HCT116 (cell line): ENCODE results near the gene DIP2C. TPM values are rescaled to one million over a fixed set of nuclear protein-coding genes. Genes with fewer than 3 reads are reported as not detected.

Experiments
- ATAC-seq: fragments of 200-7000 bp; cut with Tn5 transposase; 2 replicates; pipeline ENCODE4 v1.9.1; 2020; ENCODE audit warnings: mild to moderate bottlenecking, moderate library complexity
- BruUV-seq: library from RNA; stranded (reverse); fragments of 400-500 nt; replicated peaks from 2 replicates; lab custom pipeline; 2021; lab: Mats Ljungman, UMichigan
- CTCF ChIA-PET: fragments of 300-600 bp; sonication (Branson Sonifier 250); formaldehyde crosslinking; loops from one replicate; lab custom pipeline; 2021; ENCODE audit warnings: antibody characterized with exemption; lab: Charles Lee
- POLR2A ChIA-PET: fragments of 300-600, 350-600 bp; sonication (Branson Sonifier 250); formaldehyde crosslinking; loops from one replicate; lab custom pipeline; 2021; ENCODE audit warnings: antibody characterized with exemption; lab: Charles Lee
- RAD21 ChIA-PET, 2 experiments: fragments of 300-600 bp; sonication (Branson Sonifier 250); formaldehyde crosslinking; loops; one replicate each; lab custom pipeline; 2023; ENCODE audit warnings: low total read pairs in 2 of 2; ENCODE audit not compliant: uncharacterized antibody in 2 of 2, unreplicated experiment in 2 of 2, low non-redundant PET in 1 of 2; lab: Charles Lee
- DNase-seq: peaks from one replicate; pipeline ENCODE4 v3.0.0-alpha.2; 2010; ENCODE audit warnings: low read depth, low spot score
- H2AFZ ChIP-seq: fragments of 200-600 bp; shearing (Covaris generic), sonication (generic); 2 replicates; pipeline ENCODE4 v1.6.1; 2017; ENCODE audit warnings: low read depth, mixed run types, mixed read lengths, antibody characterized with exemption, low read length; ENCODE audit not compliant: poor library complexity, severe bottlenecking
- H3K27ac ChIP-seq: 2 replicates; pipeline ENCODE4 v1.5.1; 2012; ENCODE audit warnings: low read depth, low read length
- H3K27me3 ChIP-seq: fragments of 200-600 bp; sonication (generic); 2 replicates; pipeline ENCODE4 v1.6.1; 2016; ENCODE audit warnings: mixed run types, low read length, mixed read lengths; ENCODE audit not compliant: insufficient read depth
- H3K36me3 ChIP-seq, 2 experiments: fragments of 200-500 bp in 1 of 2; fragments of 200-600 bp in 1 of 2; sonication (Bioruptor generic) in 1 of 2; sonication (generic) in 1 of 2; 2 replicates each; pipeline versions ENCODE4 v1.5.1 to v1.6.1; 2014 to 2016; ENCODE audit warnings: low read length in 2 of 2, inconsistent platforms in 1 of 2, mixed read lengths in 1 of 2, mixed run types in 1 of 2; ENCODE audit not compliant: insufficient read depth in 2 of 2, control insufficient read depth in 1 of 2
- H3K4me1 ChIP-seq, 2 experiments: fragments of 200-600 bp in 1 of 2; sonication (generic) in 1 of 2; 2 replicates each; pipeline versions ENCODE4 v1.5.1 to v1.6.1; 2012 to 2017; ENCODE audit warnings: low read length in 2 of 2, inconsistent platforms in 1 of 2, mild to moderate bottlenecking in 1 of 2, mixed read lengths in 1 of 2, mixed run types in 1 of 2, moderate library complexity in 1 of 2; ENCODE audit not compliant: insufficient read depth in 2 of 2, control insufficient read depth in 1 of 2
- H3K4me2 ChIP-seq: fragments of 200-600 bp; sonication (generic); 2 replicates; pipeline ENCODE4 v1.6.1; 2017; ENCODE audit warnings: mixed run types, low read length, mixed read lengths
- H3K4me3 ChIP-seq, 2 experiments: fragments of 200-600 bp in 1 of 2; sonication (generic) in 1 of 2; replicated peaks in 1 of 2; 2 replicates each; pipeline ENCODE4 v1.5.1; 2011 to 2016; ENCODE audit warnings: low read length in 2 of 2, control low read depth in 1 of 2, low read depth in 1 of 2, mild to moderate bottlenecking in 1 of 2, mixed read lengths in 1 of 2, mixed run types in 1 of 2
- H3K79me2 ChIP-seq: fragments of 200-600 bp; sonication (generic); 2 replicates; pipeline ENCODE4 v1.6.1; 2017; ENCODE audit warnings: mild to moderate bottlenecking, mixed run types, low read length, moderate library complexity, mixed read lengths; ENCODE audit not compliant: insufficient read depth
- H3K9ac ChIP-seq: fragments of 200-600 bp; sonication (generic); 2 replicates; pipeline ENCODE4 v1.6.1; 2016; ENCODE audit warnings: low read length, mixed read lengths
- H3K9me2 ChIP-seq: fragments of 200-600 bp; sonication (generic), shearing (Covaris generic); 2 replicates; pipeline ENCODE4 v1.6.1; 2017; ENCODE audit warnings: mixed run types, mild to moderate bottlenecking, moderate library complexity; ENCODE audit not compliant: insufficient read depth
- H3K9me3 ChIP-seq, 2 experiments: fragments of 200-500 bp in 1 of 2; fragments of 200-600 bp in 1 of 2; sonication (Bioruptor generic) in 1 of 2; sonication (generic) in 1 of 2; 2 replicates each; pipeline ENCODE4 v1.6.1; 2014 to 2017; ENCODE audit warnings: low read length in 2 of 2, mixed read lengths in 2 of 2, inconsistent platforms in 1 of 2, low read depth in 1 of 2, mild to moderate bottlenecking in 1 of 2, mixed run types in 1 of 2, moderate library complexity in 1 of 2; ENCODE audit not compliant: control insufficient read depth in 1 of 2, insufficient read depth in 1 of 2
- H4K20me1 ChIP-seq: fragments of 200-600 bp; sonication (generic), shearing (Covaris generic); 2 replicates; pipeline ENCODE4 v1.6.1; 2017; ENCODE audit warnings: mixed run types, mild to moderate bottlenecking, moderate library complexity; ENCODE audit not compliant: insufficient read depth
- ELF1 ChIP-seq: IDR thresholded peaks from 2 replicates; pipeline ENCODE4 v1.6.1; 2012; ENCODE audit warnings: low read depth, borderline replicate concordance
- EZH2phosphoT487 ChIP-seq: fragments of 200-600 bp; IDR thresholded peaks from 2 replicates; pipeline ENCODE4 v1.6.1; 2018; ENCODE audit warnings: antibody characterized with exemption, borderline replicate concordance
- FOSL1 ChIP-seq: IDR thresholded peaks from 2 replicates; pipeline ENCODE4 v1.6.1; 2012; ENCODE audit warnings: low read depth
- POLR2A ChIP-seq: IDR thresholded peaks from 2 replicates; pipeline ENCODE4 v1.7.0; 2011; ENCODE audit warnings: borderline replicate concordance; ENCODE audit not compliant: insufficient read depth, insufficient read length; ENCODE audit errors: extremely low read depth
- POLR2AphosphoS5 ChIP-seq: IDR thresholded peaks from 2 replicates; pipeline ENCODE4 v1.6.1; 2011; ENCODE audit warnings: mild to moderate bottlenecking, low read depth, low read length, moderate library complexity
- SIN3A ChIP-seq: IDR thresholded peaks from 2 replicates; pipeline ENCODE4 v1.6.1; 2012; ENCODE audit warnings: low read depth
- SP1 ChIP-seq: IDR thresholded peaks from 2 replicates; pipeline ENCODE4 v1.6.1; 2012; ENCODE audit warnings: low read depth
- YY1 ChIP-seq: IDR thresholded peaks from 2 replicates; pipeline ENCODE4 v1.6.1; 2011; ENCODE audit warnings: low read length, low read depth, moderate library complexity, mild to moderate bottlenecking; ENCODE audit not compliant: insufficient replicate concordance; ENCODE audit errors: extremely low read depth
- ZFX ChIP-seq: fragments of 450-650 bp; IDR thresholded peaks from 2 replicates; pipeline ENCODE4 v1.6.1; 2017
- intact Hi-C: fragments of 100-400 bp; cut with micrococcal nuclease; formaldehyde crosslinking; loops from 2 replicates; pipeline ENCODE4 v1.10.0; 2022
- total RNA-seq: library from RNA; stranded (reverse); gene quantifications from one replicate; pipeline ENCODE4 v1.2.1, GENCODE V29; 2021; ENCODE audit not compliant: unreplicated experiment
- TF ChIP-seq, protein P1 (sequence below): IDR thresholded peaks from 2 replicates; pipeline ENCODE4 v1.6.1; 2011; ENCODE audit warnings: mild to moderate bottlenecking, low read length, moderate library complexity; ENCODE audit not compliant: insufficient replicate concordance; ENCODE audit errors: extremely low read depth
- TF ChIP-seq, protein P2 (sequence below): IDR thresholded peaks from 2 replicates; pipeline ENCODE4 v1.6.1; 2012; ENCODE audit warnings: low read depth
- TF ChIP-seq, protein P3 (sequence below): IDR thresholded peaks from 2 replicates; pipeline ENCODE4 v1.6.1; 2012
- TF ChIP-seq, protein P4 (sequence below), 3 experiments: fragments of 200-600 bp in 1 of 3; sonication (generic) in 1 of 3; IDR thresholded peaks in 2 of 3; conservative IDR thresholded peaks in 1 of 3; 2 replicates each; pipeline ENCODE4 v1.5.1; 2012 to 2017; ENCODE audit warnings: low read depth in 2 of 3, low read length in 2 of 3, antibody characterized with exemption in 1 of 3, borderline replicate concordance in 1 of 3, control low read depth in 1 of 3, mild to moderate bottlenecking in 1 of 3, mixed read lengths in 1 of 3, mixed run types in 1 of 3, moderate library complexity in 1 of 3; ENCODE audit not compliant: insufficient read depth in 1 of 3

DIP2C gene
- total RNA-seq, 1 experiment from 2014 or later = 15.4 TPM

DNA sequence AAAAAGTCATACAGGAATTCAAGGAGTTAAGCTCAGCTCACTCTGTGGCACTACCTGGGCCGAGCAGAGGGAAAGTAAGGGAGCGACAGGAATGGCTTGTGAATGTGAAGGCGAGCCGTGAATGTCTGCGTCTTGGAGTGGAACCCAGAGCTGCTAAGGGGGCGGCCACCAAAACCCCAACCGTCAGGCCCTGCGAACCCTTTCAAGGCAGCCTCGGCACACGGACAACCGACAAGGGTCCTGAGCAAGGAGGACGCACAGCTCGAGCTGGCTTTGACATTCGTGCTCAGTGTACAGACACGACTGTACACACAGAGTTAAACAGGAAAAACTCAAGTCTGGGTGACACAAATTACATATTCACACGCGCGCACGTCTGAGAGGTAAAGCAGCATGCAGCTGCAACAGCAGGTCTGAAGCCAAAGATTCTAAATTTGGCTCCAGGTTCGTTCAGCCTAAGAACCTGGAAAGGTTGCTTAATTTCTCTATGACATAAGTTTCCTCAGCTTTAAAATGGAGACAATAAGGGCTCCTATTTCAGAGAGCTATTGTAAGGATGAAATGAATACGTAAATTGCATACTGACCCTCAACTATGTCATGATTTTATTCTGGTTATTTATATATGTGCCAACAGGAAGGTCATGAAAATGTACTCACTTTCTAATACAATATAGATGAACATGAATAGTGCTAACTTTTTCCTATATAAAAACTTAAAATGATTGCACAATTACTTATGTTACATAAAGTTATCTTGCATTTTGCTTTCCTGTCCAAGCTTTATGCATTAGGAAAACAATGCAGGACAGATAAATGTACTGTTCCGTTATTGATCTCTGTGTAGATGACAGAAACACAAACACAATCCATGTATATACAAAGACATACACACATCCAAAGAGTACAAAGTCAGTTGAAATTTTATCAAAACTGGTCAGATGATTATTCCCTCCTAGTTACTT, 361.3 kb downstream of the DIP2C start (continued):
- TF ChIP-seq POLR2AphosphoS5 = no peak

DNA sequence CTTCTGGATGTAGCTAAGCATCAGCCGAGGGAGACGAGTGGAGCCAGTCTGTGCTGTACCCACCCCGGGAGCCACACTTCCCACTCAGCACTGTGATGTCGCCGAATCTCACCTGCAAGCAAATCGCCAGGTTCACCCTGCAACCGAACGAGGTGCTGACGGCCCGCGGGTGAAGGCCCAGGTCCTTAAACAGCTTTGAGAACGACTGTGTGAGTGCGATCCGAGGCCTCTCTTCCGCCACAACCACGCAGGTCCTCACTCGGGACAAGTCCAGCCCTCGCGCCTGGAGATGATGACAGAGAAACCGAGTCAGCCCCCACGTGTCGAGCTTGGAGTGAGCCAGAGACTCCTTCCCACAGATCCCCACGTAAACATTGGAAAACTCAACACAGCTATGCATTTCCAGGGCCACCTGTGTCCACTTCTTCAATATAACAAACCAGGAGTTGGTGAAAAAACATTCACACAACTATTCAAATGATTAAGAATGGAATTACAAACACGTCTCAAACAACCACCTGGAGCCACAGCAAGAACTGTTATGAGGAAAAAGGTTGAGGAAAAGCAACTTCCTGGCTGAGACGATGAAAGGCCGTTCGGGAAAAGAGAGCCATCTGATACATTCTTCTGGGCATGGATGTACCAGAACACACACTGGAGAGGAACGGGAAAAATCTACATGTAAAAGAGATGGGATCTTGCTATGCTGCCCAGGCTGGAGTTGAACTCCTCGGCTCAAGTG, 362.4 kb downstream of the DIP2C start:
- Histone ChIP-seq H3K9me3 (no peaks in the 10 kb centered on the region), H3K27me3 (no peaks in the 10 kb centered on the region), H4K20me1 (no peaks in the 10 kb centered on the region), H2AFZ (no peak overlapping the region), H3K4me3 (no peak overlapping the region), H3K9me2 (no peaks in the 10 kb centered on the region), H3K9ac (no peak overlapping the region), H3K79me2 (no peaks in the 10 kb centered on the region), H3K36me3 (no peaks in the 10 kb centered on the region), H3K27ac (no peak overlapping the region), H3K4me1 (peaks cover 19 to 37% of the 10 kb centered on the region in 2 experiments), H3K4me2 (no peak overlapping the region)
- CTCF ChIA-PET = no interaction called here
- no TSS peak for BruUV-seq
- DNase-seq (no peak), ATAC-seq (no peak)
- intact Hi-C loops = no loop called here
- RAD21 ChIA-PET = no interaction called here
- POLR2A ChIA-PET = no interaction called here
- TF ChIP-seq POLR2A (no peak), EZH2phosphoT487 (no peak), YY1 (no peak), ZFX (no peak), FOSL1 (no peak), SIN3A (no peak), ELF1 (no peak), SP1 (no peak)
- TF ChIP-seq, protein P1, sequence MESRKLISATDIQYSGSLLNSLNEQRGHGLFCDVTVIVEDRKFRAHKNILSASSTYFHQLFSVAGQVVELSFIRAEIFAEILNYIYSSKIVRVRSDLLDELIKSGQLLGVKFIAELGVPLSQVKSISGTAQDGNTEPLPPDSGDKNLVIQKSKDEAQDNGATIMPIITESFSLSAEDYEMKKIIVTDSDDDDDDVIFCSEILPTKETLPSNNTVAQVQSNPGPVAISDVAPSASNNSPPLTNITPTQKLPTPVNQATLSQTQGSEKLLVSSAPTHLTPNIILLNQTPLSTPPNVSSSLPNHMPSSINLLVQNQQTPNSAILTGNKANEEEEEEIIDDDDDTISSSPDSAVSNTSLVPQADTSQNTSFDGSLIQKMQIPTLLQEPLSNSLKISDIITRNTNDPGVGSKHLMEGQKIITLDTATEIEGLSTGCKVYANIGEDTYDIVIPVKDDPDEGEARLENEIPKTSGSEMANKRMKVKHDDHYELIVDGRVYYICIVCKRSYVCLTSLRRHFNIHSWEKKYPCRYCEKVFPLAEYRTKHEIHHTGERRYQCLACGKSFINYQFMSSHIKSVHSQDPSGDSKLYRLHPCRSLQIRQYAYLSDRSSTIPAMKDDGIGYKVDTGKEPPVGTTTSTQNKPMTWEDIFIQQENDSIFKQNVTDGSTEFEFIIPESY = no peak
- TF ChIP-seq, protein P2, sequence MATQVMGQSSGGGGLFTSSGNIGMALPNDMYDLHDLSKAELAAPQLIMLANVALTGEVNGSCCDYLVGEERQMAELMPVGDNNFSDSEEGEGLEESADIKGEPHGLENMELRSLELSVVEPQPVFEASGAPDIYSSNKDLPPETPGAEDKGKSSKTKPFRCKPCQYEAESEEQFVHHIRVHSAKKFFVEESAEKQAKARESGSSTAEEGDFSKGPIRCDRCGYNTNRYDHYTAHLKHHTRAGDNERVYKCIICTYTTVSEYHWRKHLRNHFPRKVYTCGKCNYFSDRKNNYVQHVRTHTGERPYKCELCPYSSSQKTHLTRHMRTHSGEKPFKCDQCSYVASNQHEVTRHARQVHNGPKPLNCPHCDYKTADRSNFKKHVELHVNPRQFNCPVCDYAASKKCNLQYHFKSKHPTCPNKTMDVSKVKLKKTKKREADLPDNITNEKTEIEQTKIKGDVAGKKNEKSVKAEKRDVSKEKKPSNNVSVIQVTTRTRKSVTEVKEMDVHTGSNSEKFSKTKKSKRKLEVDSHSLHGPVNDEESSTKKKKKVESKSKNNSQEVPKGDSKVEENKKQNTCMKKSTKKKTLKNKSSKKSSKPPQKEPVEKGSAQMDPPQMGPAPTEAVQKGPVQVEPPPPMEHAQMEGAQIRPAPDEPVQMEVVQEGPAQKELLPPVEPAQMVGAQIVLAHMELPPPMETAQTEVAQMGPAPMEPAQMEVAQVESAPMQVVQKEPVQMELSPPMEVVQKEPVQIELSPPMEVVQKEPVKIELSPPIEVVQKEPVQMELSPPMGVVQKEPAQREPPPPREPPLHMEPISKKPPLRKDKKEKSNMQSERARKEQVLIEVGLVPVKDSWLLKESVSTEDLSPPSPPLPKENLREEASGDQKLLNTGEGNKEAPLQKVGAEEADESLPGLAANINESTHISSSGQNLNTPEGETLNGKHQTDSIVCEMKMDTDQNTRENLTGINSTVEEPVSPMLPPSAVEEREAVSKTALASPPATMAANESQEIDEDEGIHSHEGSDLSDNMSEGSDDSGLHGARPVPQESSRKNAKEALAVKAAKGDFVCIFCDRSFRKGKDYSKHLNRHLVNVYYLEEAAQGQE = no peak
- TF ChIP-seq, protein P3, sequence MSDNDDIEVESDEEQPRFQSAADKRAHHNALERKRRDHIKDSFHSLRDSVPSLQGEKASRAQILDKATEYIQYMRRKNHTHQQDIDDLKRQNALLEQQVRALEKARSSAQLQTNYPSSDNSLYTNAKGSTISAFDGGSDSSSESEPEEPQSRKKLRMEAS = no peak
- TF ChIP-seq, protein P4, sequence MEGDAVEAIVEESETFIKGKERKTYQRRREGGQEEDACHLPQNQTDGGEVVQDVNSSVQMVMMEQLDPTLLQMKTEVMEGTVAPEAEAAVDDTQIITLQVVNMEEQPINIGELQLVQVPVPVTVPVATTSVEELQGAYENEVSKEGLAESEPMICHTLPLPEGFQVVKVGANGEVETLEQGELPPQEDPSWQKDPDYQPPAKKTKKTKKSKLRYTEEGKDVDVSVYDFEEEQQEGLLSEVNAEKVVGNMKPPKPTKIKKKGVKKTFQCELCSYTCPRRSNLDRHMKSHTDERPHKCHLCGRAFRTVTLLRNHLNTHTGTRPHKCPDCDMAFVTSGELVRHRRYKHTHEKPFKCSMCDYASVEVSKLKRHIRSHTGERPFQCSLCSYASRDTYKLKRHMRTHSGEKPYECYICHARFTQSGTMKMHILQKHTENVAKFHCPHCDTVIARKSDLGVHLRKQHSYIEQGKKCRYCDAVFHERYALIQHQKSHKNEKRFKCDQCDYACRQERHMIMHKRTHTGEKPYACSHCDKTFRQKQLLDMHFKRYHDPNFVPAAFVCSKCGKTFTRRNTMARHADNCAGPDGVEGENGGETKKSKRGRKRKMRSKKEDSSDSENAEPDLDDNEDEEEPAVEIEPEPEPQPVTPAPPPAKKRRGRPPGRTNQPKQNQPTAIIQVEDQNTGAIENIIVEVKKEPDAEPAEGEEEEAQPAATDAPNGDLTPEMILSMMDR (IDR thresholded peaks at IDR 0.05 in 2 of 3, conservative IDR thresholded peaks at IDR 0.05 in 1 of 3; ENCODE audit: borderline replicate concordance in 1 of 3, insufficient read depth in 1 of 3, low read depth in 2 of 3, low read length in 2 of 3) = no peak
